ENCODE measurements around the gene NEDD9. TPM values are rescaled to one million over a fixed set of nuclear protein-coding genes. Genes with fewer than 3 reads are reported as not detected.

The NEDD9 gene
- total RNA-seq, 4 donors from 2014 or later = 34.6 to 82.7 (median 72.3) TPM

DNA sequence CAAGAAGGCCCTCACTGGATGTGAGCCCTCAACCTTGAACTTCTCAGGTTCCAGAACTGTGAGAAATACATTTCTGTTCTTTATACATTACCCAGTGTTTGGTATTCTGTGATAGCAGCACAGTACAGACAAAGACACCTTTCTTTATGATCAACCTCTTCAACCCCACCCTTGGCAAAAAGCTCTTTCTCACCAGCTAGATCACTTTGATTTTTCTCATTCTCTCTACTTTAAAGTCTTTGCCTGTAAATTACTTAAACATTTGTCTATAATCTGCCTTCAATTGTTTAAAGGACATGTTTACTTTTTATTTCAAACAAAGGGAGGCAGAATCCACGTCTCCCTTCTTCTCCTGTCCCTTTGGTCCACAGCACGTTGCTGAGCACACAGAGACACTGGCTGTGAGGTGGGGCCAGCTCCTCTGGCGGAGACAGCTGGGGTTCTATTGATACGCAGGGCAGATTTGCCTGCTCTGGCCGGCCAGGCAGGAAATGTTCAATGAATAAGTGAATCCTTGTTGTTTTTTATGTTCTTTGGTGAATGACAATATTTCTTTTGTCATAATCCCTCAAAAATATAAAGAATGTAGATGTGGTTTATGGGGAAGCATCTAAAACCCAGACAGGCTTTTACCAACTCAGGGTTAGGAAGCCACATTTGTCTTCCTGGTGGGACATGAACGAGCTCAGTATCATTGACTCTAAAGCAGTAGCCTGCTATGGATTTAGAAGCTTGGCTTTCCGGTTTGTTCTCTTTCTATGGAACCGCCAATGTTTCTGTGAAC, 52.9 kb downstream of the NEDD9 start:
- no peak for TF ChIP-seq POLR2A (IDR thresholded peaks at IDR 0.05)
- TF ChIP-seq, protein P1, sequence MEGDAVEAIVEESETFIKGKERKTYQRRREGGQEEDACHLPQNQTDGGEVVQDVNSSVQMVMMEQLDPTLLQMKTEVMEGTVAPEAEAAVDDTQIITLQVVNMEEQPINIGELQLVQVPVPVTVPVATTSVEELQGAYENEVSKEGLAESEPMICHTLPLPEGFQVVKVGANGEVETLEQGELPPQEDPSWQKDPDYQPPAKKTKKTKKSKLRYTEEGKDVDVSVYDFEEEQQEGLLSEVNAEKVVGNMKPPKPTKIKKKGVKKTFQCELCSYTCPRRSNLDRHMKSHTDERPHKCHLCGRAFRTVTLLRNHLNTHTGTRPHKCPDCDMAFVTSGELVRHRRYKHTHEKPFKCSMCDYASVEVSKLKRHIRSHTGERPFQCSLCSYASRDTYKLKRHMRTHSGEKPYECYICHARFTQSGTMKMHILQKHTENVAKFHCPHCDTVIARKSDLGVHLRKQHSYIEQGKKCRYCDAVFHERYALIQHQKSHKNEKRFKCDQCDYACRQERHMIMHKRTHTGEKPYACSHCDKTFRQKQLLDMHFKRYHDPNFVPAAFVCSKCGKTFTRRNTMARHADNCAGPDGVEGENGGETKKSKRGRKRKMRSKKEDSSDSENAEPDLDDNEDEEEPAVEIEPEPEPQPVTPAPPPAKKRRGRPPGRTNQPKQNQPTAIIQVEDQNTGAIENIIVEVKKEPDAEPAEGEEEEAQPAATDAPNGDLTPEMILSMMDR (IDR thresholded peaks at IDR 0.05) = no peak
- no peak for TF ChIP-seq POLR2AphosphoS5 (IDR thresholded peaks at IDR 0.05)
- no peak for TF ChIP-seq EP300 (IDR thresholded peaks at IDR 0.05; ENCODE audit: low read depth)
- Histone ChIP-seq H3K27me3 (no peaks in the 10 kb centered on the region), H3K27ac (no peak overlapping the region), H3K36me3 (peaks cover 0 to 19% (median under 1%) of the 10 kb centered on the region in 4 donors), H3K4me1 (no peaks in the 10 kb centered on the region), H3K9me3 (peaks cover 2 to 4% of the 10 kb centered on the region in 2 donors), H3K4me3 (no peak overlapping the region)
- intact Hi-C loops (cut with DNase I; ENCODE audit: low total_unique reads) = no loop called here
- DNase-seq = no peak
- in situ Hi-C loops (cut with MboI; ENCODE audit: low pct_ligation_motif_present in 1 of 4, low pct_unique_long_range_greater_than_20kb in 1 of 4, low sequenced_read_pairs in 3 of 4) = no loop called here
- WGBS, 2 donors (ENCODE audit: low coverage in 1 of 2) = 78% methylated on average over 6 to 8 of the region's 8 CpGs

DNA sequence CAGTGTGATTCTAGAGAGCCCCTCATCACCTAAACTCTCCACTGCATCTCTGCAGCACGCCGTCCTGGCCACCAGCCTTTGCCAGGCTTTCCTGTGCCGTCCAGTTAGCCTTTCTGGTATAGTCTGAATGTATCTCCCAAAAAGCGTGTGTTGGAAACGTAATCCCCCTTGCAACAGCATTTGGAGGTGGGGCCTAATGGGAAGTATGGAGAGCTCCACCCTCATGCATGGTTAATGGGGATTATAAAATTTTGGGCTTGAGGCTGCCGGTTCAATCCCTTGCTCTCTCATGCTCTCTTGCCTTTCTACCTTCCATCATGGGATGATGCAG, 53.4 kb downstream of the NEDD9 start:
- Histone ChIP-seq H3K27me3 (no peaks in the 10 kb centered on the region), H3K4me1 (no peaks in the 10 kb centered on the region), H3K27ac (no peak overlapping the region), H3K9me3 (peaks cover 2 to 4% of the 10 kb centered on the region in 2 donors), H3K36me3 (peaks cover 0 to 17% (median 0%) of the 10 kb centered on the region in 4 donors), H3K4me3 (no peak overlapping the region)
- WGBS, 2 donors (ENCODE audit: low coverage in 1 of 2) = 65 to 67% methylated on average over 6 of the region's 6 CpGs
- intact Hi-C loops (cut with DNase I; ENCODE audit: low total_unique reads) (no loop called here), in situ Hi-C loops (cut with MboI; ENCODE audit: low pct_ligation_motif_present in 1 of 4, low pct_unique_long_range_greater_than_20kb in 1 of 4, low sequenced_read_pairs in 3 of 4) (no loop called here)
- TF ChIP-seq, protein P1 (IDR thresholded peaks at IDR 0.05) = no peak
- no peak for TF ChIP-seq POLR2AphosphoS5 (IDR thresholded peaks at IDR 0.05)
- no peak for TF ChIP-seq POLR2A (IDR thresholded peaks at IDR 0.05)
- TF ChIP-seq EP300 (IDR thresholded peaks at IDR 0.05; ENCODE audit: low read depth) = no peak
- no peak for DNase-seq

DNA sequence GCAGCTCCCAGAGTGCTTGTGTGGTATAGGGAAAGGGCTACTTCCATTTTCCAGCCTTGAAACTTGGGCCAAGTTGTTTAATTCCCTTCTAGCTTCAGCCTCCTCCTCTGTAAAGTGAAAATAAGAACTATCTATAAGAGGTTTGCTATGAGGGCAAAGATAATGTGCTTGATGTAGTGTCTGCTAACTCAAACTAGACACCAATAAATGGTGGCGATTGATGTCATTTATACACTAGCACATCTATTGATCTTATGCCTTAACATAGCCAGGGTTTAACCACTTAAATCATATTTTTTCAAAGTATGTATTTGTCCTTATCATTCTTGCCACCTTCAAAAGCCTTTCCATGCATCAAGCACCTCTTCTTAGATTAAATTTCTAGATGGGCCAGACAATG, 55.2 kb downstream of the NEDD9 start:
- Histone ChIP-seq H3K27me3 (no peaks in the 10 kb centered on the region), H3K27ac (no peak overlapping the region), H3K36me3 (peaks cover 0 to 3% (median 0%) of the 10 kb centered on the region in 4 donors), H3K4me1 (peaks cover 4 to 14% (median 5%) of the 10 kb centered on the region in 4 donors), H3K4me3 (no peak overlapping the region), H3K9me3 (peaks cover 1 to 4% of the 10 kb centered on the region in 2 donors)
- intact Hi-C loops (cut with DNase I; ENCODE audit: low total_unique reads) (no loop called here), in situ Hi-C loops (cut with MboI; ENCODE audit: low pct_ligation_motif_present in 1 of 4, low pct_unique_long_range_greater_than_20kb in 1 of 4, low sequenced_read_pairs in 3 of 4) (no loop called here)
- DNase-seq = no peak
- WGBS, 2 donors (ENCODE audit: low coverage in 1 of 2) = 100% methylated on average over 1 of the region's 1 CpG
- TF ChIP-seq POLR2A (IDR thresholded peaks at IDR 0.05) (no peak), EP300 (IDR thresholded peaks at IDR 0.05; ENCODE audit: low read depth) (no peak), POLR2AphosphoS5 (IDR thresholded peaks at IDR 0.05) (no peak)
- TF ChIP-seq, protein P1 (IDR thresholded peaks at IDR 0.05) = no peak

DNA sequence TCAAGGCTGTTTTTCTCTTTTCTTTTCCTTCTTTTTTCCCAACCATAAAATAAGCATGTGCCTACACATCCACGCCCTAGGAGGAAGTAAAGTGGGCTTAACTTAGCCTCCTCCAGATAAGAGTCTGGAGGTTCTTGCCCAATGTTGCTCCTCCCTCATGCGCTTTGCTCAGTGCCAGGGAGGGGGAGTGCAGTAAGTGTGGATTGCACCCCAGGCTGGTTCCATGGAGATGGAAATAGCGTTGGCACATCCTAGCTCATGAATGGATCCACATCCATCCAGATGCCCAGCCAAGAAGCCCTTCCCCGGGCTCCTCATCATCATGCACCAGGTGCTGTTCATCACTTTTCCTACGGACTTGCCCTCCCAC, 58.2 kb downstream of the NEDD9 start:
- WGBS, 2 donors (ENCODE audit: low coverage in 1 of 2) = 79% methylated on average over 5 of the region's 5 CpGs; no CpG with 5 or more reads in 1 of the 2 donors
- no peak for TF ChIP-seq POLR2AphosphoS5 (IDR thresholded peaks at IDR 0.05)
- no peak for TF ChIP-seq POLR2A (IDR thresholded peaks at IDR 0.05)
- no peak for TF ChIP-seq EP300 (IDR thresholded peaks at IDR 0.05; ENCODE audit: low read depth)
- TF ChIP-seq, protein P1 (IDR thresholded peaks at IDR 0.05) = no peak
- Histone ChIP-seq H3K27ac (no peak overlapping the region), H3K27me3 (no peaks in the 10 kb centered on the region), H3K4me1 (peaks cover 4 to 14% (median 5%) of the 10 kb centered on the region in 4 donors), H3K36me3 (no peaks in the 10 kb centered on the region), H3K4me3 (no peak overlapping the region), H3K9me3 (no peaks in the 10 kb centered on the region)
- in situ Hi-C loops (cut with MboI; ENCODE audit: low pct_ligation_motif_present in 1 of 4, low pct_unique_long_range_greater_than_20kb in 1 of 4, low sequenced_read_pairs in 3 of 4) = no loop called here
- DNase-seq = no peak
- intact Hi-C loops (cut with DNase I; ENCODE audit: low total_unique reads) = no loop called here
